HCT116 (cell line): ENCODE results near the gene MYOZ2. TPM values are rescaled to one million over a fixed set of nuclear protein-coding genes. Genes with fewer than 3 reads are reported as not detected.

Experiments
- ATAC-seq: fragments of 200-7000 bp; cut with Tn5 transposase; 2 replicates; pipeline ENCODE4 v1.9.1; 2020; ENCODE audit warnings: mild to moderate bottlenecking, moderate library complexity
- BruUV-seq: library from RNA; stranded (reverse); fragments of 400-500 nt; replicated peaks from 2 replicates; lab custom pipeline; 2021; lab: Mats Ljungman, UMichigan
- CTCF ChIA-PET: fragments of 300-600 bp; sonication (Branson Sonifier 250); formaldehyde crosslinking; loops from one replicate; lab custom pipeline; 2021; ENCODE audit warnings: antibody characterized with exemption; lab: Charles Lee
- POLR2A ChIA-PET: fragments of 300-600, 350-600 bp; sonication (Branson Sonifier 250); formaldehyde crosslinking; loops from one replicate; lab custom pipeline; 2021; ENCODE audit warnings: antibody characterized with exemption; lab: Charles Lee
- RAD21 ChIA-PET, 2 experiments: fragments of 300-600 bp; sonication (Branson Sonifier 250); formaldehyde crosslinking; loops; one replicate each; lab custom pipeline; 2023; ENCODE audit warnings: low total read pairs in 2 of 2; ENCODE audit not compliant: uncharacterized antibody in 2 of 2, unreplicated experiment in 2 of 2, low non-redundant PET in 1 of 2; lab: Charles Lee
- DNase-seq: peaks from one replicate; pipeline ENCODE4 v3.0.0-alpha.2; 2010; ENCODE audit warnings: low read depth, low spot score
- H2AFZ ChIP-seq: fragments of 200-600 bp; shearing (Covaris generic), sonication (generic); 2 replicates; pipeline ENCODE4 v1.6.1; 2017; ENCODE audit warnings: low read depth, mixed run types, mixed read lengths, antibody characterized with exemption, low read length; ENCODE audit not compliant: poor library complexity, severe bottlenecking
- H3K27ac ChIP-seq: 2 replicates; pipeline ENCODE4 v1.5.1; 2012; ENCODE audit warnings: low read depth, low read length
- H3K27me3 ChIP-seq: fragments of 200-600 bp; sonication (generic); 2 replicates; pipeline ENCODE4 v1.6.1; 2016; ENCODE audit warnings: mixed run types, low read length, mixed read lengths; ENCODE audit not compliant: insufficient read depth
- H3K36me3 ChIP-seq, 2 experiments: fragments of 200-500 bp in 1 of 2; fragments of 200-600 bp in 1 of 2; sonication (Bioruptor generic) in 1 of 2; sonication (generic) in 1 of 2; 2 replicates each; pipeline versions ENCODE4 v1.5.1 to v1.6.1; 2014 to 2016; ENCODE audit warnings: low read length in 2 of 2, inconsistent platforms in 1 of 2, mixed read lengths in 1 of 2, mixed run types in 1 of 2; ENCODE audit not compliant: insufficient read depth in 2 of 2, control insufficient read depth in 1 of 2
- H3K4me1 ChIP-seq, 2 experiments: fragments of 200-600 bp in 1 of 2; sonication (generic) in 1 of 2; 2 replicates each; pipeline versions ENCODE4 v1.5.1 to v1.6.1; 2012 to 2017; ENCODE audit warnings: low read length in 2 of 2, inconsistent platforms in 1 of 2, mild to moderate bottlenecking in 1 of 2, mixed read lengths in 1 of 2, mixed run types in 1 of 2, moderate library complexity in 1 of 2; ENCODE audit not compliant: insufficient read depth in 2 of 2, control insufficient read depth in 1 of 2
- H3K4me2 ChIP-seq: fragments of 200-600 bp; sonication (generic); 2 replicates; pipeline ENCODE4 v1.6.1; 2017; ENCODE audit warnings: mixed run types, low read length, mixed read lengths
- H3K4me3 ChIP-seq, 2 experiments: fragments of 200-600 bp in 1 of 2; sonication (generic) in 1 of 2; replicated peaks in 1 of 2; 2 replicates each; pipeline ENCODE4 v1.5.1; 2011 to 2016; ENCODE audit warnings: low read length in 2 of 2, control low read depth in 1 of 2, low read depth in 1 of 2, mild to moderate bottlenecking in 1 of 2, mixed read lengths in 1 of 2, mixed run types in 1 of 2
- H3K79me2 ChIP-seq: fragments of 200-600 bp; sonication (generic); 2 replicates; pipeline ENCODE4 v1.6.1; 2017; ENCODE audit warnings: mild to moderate bottlenecking, mixed run types, low read length, moderate library complexity, mixed read lengths; ENCODE audit not compliant: insufficient read depth
- H3K9ac ChIP-seq: fragments of 200-600 bp; sonication (generic); 2 replicates; pipeline ENCODE4 v1.6.1; 2016; ENCODE audit warnings: low read length, mixed read lengths
- H3K9me2 ChIP-seq: fragments of 200-600 bp; sonication (generic), shearing (Covaris generic); 2 replicates; pipeline ENCODE4 v1.6.1; 2017; ENCODE audit warnings: mixed run types, mild to moderate bottlenecking, moderate library complexity; ENCODE audit not compliant: insufficient read depth
- H3K9me3 ChIP-seq, 2 experiments: fragments of 200-500 bp in 1 of 2; fragments of 200-600 bp in 1 of 2; sonication (Bioruptor generic) in 1 of 2; sonication (generic) in 1 of 2; 2 replicates each; pipeline ENCODE4 v1.6.1; 2014 to 2017; ENCODE audit warnings: low read length in 2 of 2, mixed read lengths in 2 of 2, inconsistent platforms in 1 of 2, low read depth in 1 of 2, mild to moderate bottlenecking in 1 of 2, mixed run types in 1 of 2, moderate library complexity in 1 of 2; ENCODE audit not compliant: control insufficient read depth in 1 of 2, insufficient read depth in 1 of 2
- H4K20me1 ChIP-seq: fragments of 200-600 bp; sonication (generic), shearing (Covaris generic); 2 replicates; pipeline ENCODE4 v1.6.1; 2017; ENCODE audit warnings: mixed run types, mild to moderate bottlenecking, moderate library complexity; ENCODE audit not compliant: insufficient read depth
- JUND ChIP-seq: IDR thresholded peaks from 2 replicates; pipeline ENCODE4 v1.6.1; 2012
- POLR2A ChIP-seq: IDR thresholded peaks from 2 replicates; pipeline ENCODE4 v1.7.0; 2011; ENCODE audit warnings: borderline replicate concordance; ENCODE audit not compliant: insufficient read depth, insufficient read length; ENCODE audit errors: extremely low read depth
- RAD21 ChIP-seq: IDR thresholded peaks from 2 replicates; pipeline ENCODE4 v1.6.1; 2012; ENCODE audit warnings: low read depth, mild to moderate bottlenecking
- REST ChIP-seq: IDR thresholded peaks from 2 replicates; pipeline ENCODE4 v1.6.1; 2012; ENCODE audit warnings: low read depth
- SIN3A ChIP-seq: IDR thresholded peaks from 2 replicates; pipeline ENCODE4 v1.6.1; 2012; ENCODE audit warnings: low read depth
- SP1 ChIP-seq: IDR thresholded peaks from 2 replicates; pipeline ENCODE4 v1.6.1; 2012; ENCODE audit warnings: low read depth
- ZFX ChIP-seq: fragments of 450-650 bp; IDR thresholded peaks from 2 replicates; pipeline ENCODE4 v1.6.1; 2017
- intact Hi-C: fragments of 100-400 bp; cut with micrococcal nuclease; formaldehyde crosslinking; loops from 2 replicates; pipeline ENCODE4 v1.10.0; 2022
- total RNA-seq: library from RNA; stranded (reverse); gene quantifications from one replicate; pipeline ENCODE4 v1.2.1, GENCODE V29; 2021; ENCODE audit not compliant: unreplicated experiment

Gene MYOZ2
- total RNA-seq, 1 experiment from 2014 or later = not detected

GRCh38 chr4:119212964-119213606 is 77.5 kb downstream of the MYOZ2 start (continued):
- TF ChIP-seq REST = no peak
- TF ChIP-seq SIN3A = no peak
- TF ChIP-seq POLR2A = no peak
- no peak; the same call in 1 of the 2 replicates for TF ChIP-seq ZFX
- no peak for TF ChIP-seq RAD21

- Histone ChIP-seq H4K20me1 (no peaks in the 10 kb centered on the region), H3K27me3 (no peaks in the 10 kb centered on the region), H3K4me2 (no peak overlapping the region), H3K27ac (no peak overlapping the region)
- no peak for DNase-seq
- ATAC-seq = no peak
- intact Hi-C loops = no loop called here
- RAD21 ChIA-PET = no interaction called here
- no peak for TF ChIP-seq JUND
- TF ChIP-seq SP1 = no peak
- TF ChIP-seq, all 23 proteins: peak for 0
- Histone ChIP-seq H3K79me2 (peaks cover 81% of the 10 kb centered on the region), H2AFZ (no peak overlapping the region), H3K9me2 (no peaks in the 10 kb centered on the region), H3K9ac (no peak overlapping the region), H3K4me1 (peaks cover 0 to 8% of the 10 kb centered on the region in 2 experiments; a peak in 3 of 4 replicates), H3K9me3 (no peaks in the 10 kb centered on the region), H3K36me3 (peaks cover 5 to 19% of the 10 kb centered on the region in 2 experiments; a peak in 2 of 4 replicates), H3K4me3 (no peak overlapping the region)
- BruUV-seq = no TSS peak
- POLR2A ChIA-PET = no interaction called here
- CTCF ChIA-PET = no interaction called here
These were observed 82.5 kb downstream of the MYOZ2 start for GRCh38 chr4:119218093-119218492.
